NCI-H2081 treated with DMSO at 0.1 percent for 48 hours (cell line): ENCODE results near the gene D2HGDH.
"Not testable (repeated sequence)": the region's sequence is repeated elsewhere in the genome, so short reads cannot be mapped to it uniquely, and the experiment has no call there.

Source experiments
- DNase-seq: peaks from one replicate; lab custom pipeline; 2025; lab: John Stamatoyannopoulos, UW

Gene D2HGDH

DNA sequence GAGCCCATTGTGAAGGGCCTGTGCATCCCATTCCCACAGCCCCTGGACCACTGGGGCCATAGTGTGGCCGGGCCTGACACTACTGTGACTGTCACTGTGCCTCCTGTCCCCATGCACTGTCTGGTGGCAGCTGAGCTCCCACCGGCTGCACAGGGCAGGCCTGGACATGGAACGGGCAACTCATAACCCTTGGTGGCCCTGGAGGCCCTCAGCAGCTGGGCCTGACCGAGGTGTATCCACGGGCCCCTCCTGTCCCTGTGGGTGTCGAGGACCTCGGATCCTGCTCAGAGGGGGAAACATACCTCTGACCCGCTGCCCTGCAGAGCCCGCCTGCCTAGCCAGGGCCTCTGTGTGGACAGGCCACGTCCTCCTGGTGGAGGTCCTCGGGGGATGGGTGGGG, 34.4 kb downstream of the D2HGDH start:
- no peak for DNase-seq

DNA sequence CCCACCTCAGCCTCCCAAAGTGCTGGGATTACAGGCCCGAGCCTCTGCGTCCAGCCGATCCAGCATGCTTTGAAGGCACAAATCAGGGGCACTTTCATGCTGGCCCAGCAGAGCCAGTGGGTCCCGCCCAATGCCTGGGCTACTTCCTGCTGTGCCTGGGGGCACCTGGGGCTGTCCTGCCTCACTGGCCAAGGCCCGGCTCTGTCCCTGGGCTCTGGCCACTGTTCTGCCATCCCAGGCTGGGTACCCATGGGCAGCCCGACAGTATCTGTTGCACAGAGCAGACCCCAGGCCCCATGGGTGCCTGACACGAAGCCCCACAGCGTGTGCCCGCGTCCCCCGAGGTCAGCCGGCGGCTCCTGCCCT, 35.4 kb downstream of the D2HGDH start:
- no peak for DNase-seq

DNA sequence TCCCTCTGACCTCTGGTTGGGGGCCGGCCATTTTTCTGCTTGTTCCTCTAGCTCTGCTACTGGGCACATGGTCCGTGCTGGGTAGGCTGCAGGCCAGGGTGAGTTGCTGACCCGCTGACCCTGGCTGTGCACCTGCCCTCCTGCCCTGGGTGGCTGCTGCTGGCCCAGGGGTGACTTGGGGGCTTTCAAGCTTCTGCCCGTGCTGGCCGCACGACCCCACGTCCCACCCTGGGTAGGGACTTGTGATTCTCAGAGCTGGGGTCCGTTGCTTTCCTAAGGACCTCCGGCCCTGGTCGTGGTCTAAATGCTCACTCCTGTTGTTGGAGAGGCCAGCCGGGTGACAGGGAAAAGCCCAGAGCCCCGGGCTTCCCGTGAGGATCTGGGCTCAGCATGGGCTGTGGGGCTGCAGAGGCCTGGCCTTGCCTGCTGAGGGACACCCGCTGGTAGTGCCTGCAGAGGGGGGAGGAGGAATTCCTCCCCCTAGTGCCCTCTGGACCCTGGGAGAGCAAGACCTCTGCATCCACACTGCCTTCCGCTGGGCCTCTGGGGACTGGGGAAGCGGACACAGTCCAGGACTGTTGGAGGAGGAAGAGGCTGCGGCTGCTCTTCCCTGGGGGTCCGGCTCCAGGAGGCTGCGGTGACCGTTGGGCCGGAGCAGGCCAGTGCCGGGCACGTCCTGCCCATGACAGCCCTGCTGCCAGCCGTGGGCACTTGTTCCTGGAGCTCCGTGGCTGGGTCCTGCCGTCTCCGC, 35.9 kb downstream of the D2HGDH start:
- DNase-seq, result no peak

DNA sequence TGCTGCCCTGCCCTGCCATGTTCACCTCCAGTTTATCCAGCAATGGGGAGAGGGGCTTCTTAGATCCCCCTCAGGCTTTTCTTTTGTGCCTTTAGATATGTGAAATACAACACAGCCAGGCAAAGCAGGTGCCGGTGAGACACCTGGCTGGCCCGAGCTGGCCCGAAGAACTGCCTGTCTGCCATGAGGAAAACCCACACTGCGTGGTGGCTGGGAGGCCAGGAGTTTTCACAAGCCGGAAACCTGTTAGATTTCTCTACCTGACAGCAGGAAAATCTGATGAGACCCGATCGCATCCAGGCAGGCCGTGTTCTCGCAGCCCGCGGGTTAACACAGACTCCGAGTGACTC, 36.5 kb downstream of the D2HGDH start:
- no peak for DNase-seq

DNA sequence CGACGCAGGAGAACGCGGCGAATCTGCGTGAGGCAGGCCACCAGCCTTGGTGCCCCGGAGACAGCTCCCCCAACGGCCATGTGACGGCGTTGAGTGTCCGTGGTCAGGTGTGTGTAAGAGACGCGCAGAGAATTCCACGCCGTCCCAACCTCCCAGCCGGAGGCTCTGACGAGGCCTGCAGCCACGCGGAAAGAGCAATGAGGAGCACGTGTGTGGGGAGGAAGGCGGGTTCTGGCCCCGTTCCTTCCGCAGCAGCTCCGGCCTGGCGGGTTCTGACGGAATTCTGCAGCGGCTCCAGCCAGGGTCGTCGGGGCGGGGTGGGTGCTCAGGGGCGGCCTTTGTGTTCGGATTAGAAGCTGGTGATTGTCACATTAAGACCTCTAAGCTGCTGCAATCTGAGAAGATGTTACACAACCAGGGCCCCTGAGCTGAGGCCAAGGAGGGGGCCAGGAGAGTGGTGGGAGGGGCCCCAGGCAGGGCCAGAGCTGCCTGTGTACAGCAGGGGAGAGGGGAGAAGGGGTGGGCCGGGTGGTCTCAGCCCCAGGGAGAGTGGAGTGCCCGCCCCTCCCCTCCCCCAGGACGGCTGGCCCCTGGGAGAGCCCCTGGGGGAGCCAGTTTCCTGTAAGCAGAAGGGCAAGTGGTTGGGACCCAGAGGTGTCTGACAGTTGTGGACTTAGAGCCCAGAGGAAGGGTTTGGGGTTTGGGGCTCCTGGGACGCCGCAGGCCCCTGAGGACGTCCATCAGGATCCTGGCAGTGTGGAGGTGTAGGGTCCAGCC, 37.0 kb downstream of the D2HGDH start:
- DNase-seq, result no peak

DNA sequence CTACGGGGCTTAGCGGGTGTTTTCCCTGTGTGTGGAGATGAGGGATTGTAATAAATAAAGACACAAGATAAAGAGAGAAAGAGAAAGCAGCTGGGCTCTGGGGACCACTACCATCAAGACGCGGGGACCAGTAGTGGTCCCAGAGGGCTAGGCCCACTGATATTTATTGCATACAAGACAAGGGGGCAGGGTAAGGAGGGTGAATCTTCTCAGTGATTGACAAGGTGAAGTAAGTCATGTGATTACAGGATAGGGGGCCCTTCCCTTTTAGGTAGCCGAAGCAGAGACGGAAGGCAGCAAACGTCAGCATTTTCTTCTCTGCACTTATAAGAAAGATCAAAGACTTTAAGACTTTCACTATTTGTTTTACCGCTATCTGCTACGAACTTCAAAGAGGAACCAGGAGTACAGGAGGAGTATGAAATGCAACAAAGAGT, 37.7 kb downstream of the D2HGDH start:
- no peak for DNase-seq

DNA sequence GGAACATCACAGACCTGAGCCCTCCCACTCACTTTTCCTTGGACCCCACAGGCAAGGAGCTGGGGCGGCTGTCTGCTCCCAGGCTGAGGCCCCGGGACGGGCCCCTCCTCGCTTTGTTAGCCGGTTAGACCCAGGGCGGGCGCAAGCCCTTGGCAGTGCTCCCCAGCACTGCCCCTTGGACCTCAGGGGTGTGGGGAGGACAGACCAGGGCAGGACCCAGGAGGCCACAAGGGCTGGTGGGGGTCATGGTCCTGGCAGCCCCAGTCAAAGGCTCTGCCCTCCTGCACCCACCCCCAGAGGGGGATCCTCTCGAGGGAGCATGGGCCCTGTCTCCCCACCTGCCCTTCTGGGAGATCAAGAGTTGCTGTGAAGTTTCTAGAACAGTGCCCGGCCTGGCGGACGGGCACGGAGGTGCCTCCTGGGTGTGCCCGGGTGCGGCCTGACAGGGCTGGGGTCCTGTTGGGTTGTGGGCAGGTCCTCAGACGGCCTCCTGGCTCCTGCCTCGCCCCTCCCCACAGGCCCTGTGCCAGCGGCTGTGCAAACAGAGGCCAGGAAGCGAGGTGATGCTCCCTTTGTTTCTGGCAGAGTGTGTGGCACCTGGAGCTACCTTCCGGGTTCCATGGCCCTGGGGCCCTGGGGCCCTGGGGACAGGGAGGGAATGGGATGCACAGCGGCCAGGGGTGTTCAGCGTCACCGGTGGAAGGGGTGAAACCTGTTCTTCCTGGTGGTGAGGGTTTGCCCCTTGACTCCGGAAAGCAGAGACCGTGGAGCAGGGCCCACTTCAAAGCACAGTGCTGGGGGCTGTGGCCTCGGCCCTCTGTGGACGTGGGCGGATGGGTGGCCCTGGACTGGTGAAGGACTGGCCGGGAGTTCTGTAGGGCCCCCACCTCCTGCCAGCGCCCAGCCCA, 39.3 kb downstream of the D2HGDH start:
- DNase-seq, result peak; percentile 44

DNA sequence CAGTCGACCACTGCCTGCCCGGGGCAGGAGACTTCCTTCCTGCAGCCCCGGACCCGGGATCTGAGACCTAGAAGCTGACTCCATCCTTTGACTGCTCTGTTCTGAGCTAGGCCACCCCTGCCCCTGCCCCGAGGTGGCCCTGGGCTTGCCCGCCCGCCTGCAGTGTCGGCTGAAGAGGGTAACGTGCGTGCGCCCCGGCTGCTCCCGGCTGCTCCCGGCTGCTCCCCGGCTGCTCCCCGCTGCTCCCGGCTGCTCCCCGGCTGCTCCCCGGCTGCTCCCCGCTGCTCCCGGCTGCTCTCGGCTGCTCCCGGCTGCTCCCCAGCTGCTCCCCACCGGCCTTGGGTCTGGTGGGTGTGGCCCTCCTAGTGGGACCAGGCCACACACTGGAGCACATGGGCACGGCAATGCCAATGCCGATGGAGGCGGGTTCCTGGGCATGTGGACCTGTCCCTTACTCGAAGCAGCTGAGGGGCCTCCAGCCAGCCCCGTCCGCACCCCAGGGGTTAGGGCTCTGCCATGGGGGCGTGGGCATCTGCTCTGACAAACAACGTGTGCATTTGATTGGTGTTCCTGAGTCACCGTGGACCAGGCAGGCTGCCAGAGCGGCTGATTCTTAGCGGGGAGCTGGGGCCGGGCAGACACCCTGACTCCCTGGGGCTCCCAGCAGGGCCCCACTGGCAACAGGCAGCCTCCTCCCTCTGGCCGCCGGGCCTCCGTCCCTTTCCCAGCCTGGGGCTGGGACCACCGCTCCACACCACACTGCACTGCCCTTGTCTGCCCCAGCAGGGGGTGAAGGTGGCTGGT, 40.2 kb downstream of the D2HGDH start:
- DNase-seq, result peak; percentile 66

DNA sequence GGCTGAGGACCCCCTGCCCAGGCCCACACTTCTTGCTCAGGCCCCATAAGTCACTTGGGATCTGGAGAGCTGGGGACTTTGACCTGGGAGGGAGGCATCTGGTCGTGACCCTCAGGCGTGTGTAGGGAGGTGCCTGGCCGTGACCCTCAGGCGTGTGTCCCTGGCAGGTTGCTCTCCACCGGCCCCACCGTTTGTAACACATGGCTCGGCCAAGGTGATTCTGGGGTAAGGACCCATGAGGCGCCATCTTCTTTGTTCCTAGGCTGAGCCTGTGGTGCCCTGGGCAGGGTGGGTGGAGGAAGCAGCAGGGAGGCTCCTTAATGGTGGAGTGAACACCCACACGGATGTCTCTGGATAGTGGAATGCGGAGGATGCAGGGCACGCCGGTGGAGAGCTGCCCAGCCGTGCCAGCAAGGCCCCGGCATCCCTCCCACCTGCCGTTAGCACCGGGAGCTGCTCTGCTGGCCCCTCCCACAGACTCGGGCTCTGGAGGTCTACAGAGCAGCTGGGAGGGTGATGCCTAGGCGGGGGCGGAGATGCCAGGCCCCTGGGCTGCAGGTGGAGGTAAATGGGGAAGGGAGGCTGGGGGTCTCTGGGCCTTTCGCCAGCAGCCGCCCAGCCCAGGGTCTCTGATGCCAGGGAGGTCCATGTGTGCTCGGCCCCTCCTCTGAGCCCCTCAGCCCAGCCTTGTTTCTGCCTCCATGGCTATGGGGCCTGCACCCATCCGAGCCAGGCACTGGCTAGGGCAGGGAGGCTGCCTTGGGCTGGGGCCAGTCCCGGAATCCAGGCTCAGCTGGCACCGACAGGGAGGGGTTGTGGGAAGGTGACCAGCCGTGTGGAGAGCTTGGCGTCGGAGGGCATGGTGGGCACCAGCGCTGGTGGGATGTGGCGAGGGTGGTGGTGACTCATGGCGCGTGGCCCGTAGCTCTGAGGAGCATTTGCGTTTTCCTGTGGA, 41.1 kb downstream of the D2HGDH start:
- no peak for DNase-seq

DNA sequence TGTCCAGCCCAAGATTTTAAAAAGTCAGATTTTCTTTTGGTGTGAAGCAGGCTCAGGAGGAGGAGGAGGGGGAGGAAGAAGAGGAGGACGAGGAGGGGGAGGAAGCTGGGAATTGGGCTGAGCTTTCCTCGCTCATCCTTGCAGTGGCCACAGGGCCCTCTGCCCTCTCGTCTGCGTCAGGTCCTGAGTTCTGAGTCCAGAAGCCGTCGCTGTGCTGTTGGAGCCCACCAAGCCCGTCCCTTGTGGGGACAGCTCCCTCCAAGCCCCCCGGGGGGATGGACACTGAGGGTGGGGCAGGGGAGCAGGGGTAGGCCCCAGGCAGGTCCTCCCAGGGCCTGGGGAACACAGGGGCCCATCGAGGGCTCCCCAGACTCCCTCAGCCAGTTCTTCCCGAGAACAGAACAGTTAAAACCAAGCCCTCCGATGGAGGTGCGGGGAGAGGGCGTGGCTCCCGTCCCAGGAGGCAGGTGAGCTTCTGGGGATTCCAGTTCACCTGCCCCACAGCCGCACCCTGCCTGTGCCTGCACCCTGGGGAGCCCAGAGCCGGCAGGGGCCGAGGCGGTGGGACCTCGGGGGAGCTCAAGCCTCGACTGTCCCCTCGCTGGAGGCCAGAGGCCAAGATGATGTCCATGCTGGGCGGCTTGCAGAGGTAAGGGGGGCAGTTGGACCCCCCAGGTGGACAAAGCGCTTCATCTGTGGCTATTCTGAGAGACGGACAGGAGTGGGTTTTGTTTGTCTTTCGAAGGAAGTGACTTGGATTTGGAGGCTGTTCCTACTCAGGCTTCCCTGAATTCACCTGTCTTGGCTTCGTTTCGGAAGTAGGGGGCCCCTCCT, 42.1 kb downstream of the D2HGDH start, which contains the start of gene GAL3ST2:
Gene GAL3ST2 (plus strand): TSS at position 487 of the 834 bp plus-strand sequence. CDS start 134 bp downstream, at position 621.
- DNase-seq, result no peak

DNA sequence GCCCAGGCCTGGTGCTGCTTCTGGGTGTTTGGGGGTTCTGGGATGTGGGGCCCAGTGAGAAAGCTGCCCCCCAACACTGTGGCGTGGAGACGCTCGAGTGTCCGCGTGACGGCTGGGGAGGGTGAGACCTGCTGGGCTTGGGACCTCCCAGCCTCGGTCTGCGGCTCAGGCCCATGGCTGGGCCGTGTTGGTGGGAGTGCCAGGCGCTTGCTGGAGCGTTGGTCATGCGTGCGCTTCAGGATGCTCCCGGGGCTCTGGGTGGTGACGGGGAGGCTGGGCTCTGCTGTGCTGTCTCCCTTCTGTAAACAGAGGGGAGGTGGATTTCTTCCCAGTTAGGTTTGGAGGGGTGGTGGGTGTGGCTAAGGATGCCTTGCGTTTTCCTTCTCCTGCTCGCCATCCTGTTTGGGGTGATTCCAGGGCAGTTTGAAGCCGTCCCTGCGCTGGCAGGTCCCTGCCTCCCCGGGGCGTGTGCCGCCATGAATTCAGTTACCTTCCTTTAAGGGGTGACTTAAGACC, 42.8 kb downstream of the D2HGDH start:
- no peak for DNase-seq

DNA sequence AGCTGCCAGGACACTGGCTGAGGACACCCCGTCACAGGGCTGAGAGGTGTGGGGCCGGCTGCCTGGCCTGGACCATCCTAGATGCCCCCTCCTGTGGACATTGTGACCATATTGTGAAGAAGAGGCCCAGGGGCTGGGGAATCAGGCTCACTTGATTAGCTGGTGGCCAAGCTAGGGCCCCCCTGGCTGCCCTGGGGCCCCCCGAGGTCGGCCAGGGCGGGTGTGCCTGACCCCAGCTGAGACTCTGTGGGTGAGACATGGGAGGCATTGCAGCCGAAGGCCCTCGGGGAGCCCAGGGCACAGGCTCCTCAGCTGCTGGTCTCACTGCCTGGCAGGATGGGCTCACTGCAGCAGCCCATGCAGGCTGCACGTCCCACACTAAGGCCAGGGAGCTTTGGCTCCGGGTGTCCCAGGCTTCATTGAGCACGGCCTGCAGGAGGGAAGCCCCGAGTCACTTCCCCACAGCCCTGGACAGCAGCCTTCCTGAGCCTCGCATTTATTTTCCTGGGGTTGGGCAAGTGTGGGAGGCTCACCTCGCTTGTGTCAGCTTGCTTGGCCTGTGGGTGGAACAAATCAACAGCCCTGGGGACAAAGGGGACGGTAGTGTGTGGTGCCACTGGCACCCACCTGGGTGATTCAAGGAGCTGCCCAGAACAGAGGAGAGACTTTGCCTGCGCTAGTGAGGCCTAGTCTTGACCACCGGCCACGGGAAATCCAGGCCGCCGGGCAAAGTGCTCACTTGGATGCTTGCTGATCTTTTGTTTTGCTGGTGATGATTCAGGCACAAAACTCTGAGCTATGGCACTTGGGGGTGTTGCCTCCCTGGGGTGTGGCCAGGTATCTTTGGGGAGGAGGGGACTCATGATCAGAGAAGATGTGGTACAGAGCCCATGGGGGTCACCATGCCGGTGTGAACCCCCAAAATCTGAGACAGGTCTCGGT, 43.5 kb downstream of the D2HGDH start:
- DNase-seq, result no peak

DNA sequence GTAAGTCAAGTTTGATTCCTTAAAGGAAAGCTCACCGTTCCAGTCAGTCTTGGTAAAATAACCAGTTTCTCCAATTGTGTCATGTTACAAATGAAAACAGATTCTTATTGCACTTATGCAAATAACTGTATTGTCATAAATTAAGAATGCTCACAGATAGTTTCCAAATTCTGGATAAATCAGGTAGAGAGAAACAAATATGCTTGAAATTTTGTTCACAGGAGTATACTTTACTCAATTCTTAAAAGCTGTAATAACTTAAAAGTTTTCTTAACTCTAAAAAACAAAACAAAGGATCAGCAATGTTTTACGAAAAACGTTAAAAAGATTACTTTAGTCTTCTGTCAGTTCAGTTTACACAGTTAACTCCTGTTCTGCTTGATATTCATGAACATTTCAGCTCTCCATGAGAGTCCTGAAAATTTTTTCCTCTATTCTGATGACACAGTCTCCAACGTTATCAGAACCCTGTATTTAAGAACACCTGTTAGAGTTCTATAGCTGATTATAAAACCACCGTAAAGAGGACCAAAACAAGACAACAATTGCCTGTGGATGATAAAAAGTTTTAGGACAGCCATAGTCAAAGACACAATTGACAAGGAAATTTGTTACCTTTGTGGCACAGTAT, 46.6 kb downstream of the D2HGDH start:
- DNase-seq, result no peak

DNA sequence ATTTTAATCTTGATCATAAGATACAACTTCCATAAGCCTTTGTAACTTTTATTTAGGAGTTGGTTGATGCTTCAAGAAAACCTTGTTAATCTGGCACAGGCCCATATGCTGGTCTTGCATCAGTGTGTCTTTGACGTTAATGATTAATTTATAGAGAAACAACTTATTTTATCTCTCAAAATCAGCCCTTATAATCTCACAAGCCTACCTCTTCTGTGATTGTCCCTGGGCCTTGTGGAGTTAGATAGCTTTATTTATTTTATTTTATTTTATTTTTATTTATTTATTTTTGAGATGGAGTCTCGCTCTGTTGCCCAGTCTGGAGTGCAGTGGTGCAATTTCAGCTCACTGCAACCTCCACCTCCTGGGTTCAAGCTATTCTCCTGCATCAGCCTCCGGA, 47.6 kb downstream of the D2HGDH start:
- not testable (repeated sequence) for DNase-seq

DNA sequence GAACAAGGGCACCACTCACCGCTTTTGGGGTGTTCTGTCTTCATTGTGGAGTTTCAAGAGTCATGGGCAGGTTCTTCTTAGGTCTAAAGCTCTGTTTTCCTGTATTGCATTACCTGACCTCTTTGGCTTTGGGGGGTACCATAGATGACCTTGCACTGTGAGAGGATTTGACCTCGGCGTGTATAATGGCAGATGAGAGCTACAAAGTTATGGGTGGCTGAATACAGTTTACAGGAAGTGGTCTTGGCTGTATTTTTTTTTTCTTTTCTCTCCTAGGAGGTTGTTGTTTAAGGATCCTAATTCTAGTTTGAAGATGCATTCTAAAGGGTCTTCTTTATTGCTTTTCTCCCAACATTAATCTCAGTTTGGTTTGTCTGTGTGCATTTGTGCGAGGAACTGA, 53.7 kb downstream of the D2HGDH start:
- no peak for DNase-seq

DNA sequence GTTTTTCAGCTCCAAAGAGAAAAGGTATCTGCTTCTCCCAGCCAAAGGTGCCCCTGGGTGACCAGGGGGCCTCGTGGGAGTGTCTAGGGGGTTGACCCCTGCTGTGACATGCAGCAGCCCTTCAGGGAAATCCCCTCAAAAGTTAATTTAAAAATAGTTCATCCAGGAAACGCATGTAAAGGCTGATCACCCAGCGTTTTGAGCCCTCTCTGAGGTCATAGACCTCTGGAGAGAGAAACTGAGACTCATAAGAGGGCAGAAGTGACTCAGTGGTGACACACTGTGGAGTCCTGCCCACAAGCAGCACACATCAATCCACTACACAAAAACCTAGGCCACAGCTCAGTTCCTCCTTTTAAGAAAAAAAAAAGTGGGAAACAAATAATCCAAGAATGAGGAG, 54.1 kb downstream of the D2HGDH start:
- no peak for DNase-seq

DNA sequence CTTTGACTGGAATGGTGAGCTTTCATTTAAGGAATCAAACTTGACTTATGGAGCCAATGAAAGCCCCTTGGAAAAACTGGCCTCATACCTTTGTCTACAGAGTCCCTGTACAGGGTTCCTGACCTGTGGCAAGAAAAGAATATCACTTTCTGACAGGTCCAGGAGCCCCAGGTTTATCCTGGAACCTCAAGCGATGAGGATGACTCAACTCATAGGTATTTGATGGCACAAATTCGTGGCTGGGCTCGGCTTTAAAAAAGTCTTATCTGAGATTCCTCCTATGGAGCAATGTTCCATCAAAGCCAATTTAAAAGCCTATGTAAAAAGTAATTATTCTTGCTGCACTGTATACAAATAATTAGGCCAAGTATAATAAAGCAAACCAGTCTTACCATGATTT, 57.0 kb downstream of the D2HGDH start:
- DNase-seq, result not testable (repeated sequence)

DNA sequence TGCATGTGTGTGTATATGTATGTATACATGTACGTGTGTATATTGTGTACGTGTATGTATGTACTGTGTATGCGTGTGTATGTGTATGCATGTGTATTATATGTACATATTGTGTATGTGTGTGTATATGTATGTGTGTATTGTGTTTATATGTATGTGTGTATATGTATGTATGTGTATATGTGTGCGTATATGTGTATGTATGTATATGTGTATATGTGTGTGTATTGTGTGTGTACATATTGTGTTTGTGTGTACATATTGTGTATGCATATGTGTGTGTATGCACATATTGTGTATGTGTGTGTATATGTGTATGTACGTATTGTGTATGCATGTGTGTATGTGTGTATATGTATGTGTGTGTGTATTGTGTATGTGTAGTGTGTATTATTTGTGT, 59.0 kb downstream of the D2HGDH start:
- DNase-seq, result no peak
